Lower leg skin (tissue), 3 donors: ENCODE results near the gene JAK2.

ENCODE experiments used
- POLR2A ChIP-seq, 2 donors: fragments of 450-650 bp; IDR thresholded peaks; one replicate each; pipeline ENCODE4 v1.6.1; 2016 to 2017; ENCODE audit warnings: antibody characterized with exemption in 2 of 2, mild to moderate bottlenecking in 1 of 2, moderate library complexity in 1 of 2
- TF ChIP-seq, protein P1 (sequence below), 3 donors: fragments of 450-650 bp; IDR thresholded peaks; one replicate each; pipeline ENCODE4 v1.5.1; 2016; ENCODE audit warnings: antibody characterized with exemption in 3 of 3, mild to moderate bottlenecking in 3 of 3, moderate library complexity in 2 of 3

GRCh38 chr9:5072871-5073270, 87.8 kb downstream of the JAK2 start:
- no peak for TF ChIP-seq POLR2A (IDR thresholded peaks at IDR 0.05)
- TF ChIP-seq, protein P1, sequence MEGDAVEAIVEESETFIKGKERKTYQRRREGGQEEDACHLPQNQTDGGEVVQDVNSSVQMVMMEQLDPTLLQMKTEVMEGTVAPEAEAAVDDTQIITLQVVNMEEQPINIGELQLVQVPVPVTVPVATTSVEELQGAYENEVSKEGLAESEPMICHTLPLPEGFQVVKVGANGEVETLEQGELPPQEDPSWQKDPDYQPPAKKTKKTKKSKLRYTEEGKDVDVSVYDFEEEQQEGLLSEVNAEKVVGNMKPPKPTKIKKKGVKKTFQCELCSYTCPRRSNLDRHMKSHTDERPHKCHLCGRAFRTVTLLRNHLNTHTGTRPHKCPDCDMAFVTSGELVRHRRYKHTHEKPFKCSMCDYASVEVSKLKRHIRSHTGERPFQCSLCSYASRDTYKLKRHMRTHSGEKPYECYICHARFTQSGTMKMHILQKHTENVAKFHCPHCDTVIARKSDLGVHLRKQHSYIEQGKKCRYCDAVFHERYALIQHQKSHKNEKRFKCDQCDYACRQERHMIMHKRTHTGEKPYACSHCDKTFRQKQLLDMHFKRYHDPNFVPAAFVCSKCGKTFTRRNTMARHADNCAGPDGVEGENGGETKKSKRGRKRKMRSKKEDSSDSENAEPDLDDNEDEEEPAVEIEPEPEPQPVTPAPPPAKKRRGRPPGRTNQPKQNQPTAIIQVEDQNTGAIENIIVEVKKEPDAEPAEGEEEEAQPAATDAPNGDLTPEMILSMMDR (IDR thresholded peaks at IDR 0.05): no peak
